ENCODE results near the gene SERINC4.

The SERINC4 gene

GRCh38 chr15:43789409-43789808, 10.6 kb downstream of the SERINC4 start:
- H3K9ac ChIP-seq (ENCODE audit: low read depth, low read length) = no peak overlapping the region

GRCh38 chr15:43779016-43779415, 21.0 kb downstream of the SERINC4 start:
- Histone ChIP-seq H3K9ac (ENCODE audit: low read depth, low read length) (no peak overlapping the region), H3K36me3 (ENCODE audit: insufficient read depth, low read length) (no peaks in the 10 kb centered on the region), H3K9me3 (ENCODE audit: control insufficient read depth, insufficient read depth, low read length) (no peaks in the 10 kb centered on the region), H3K4me1 (ENCODE audit: insufficient read depth, low read length) (peaks cover 2% of the 10 kb centered on the region; the same call in 1 of the 2 replicates)

More at GRCh38 chr15:43789409-43789808, 10.6 kb downstream of the SERINC4 start:
- Histone ChIP-seq H3K36me3 (ENCODE audit: insufficient read depth, low read length) (peaks cover 10% of the 10 kb centered on the region), H3K4me1 (ENCODE audit: insufficient read depth, low read length) (0 out of 2 replicates have a peak, but pooled peaks cover 2% of the 10 kb centered on the region), H3K9me3 (ENCODE audit: control insufficient read depth, insufficient read depth, low read length) (no peaks in the 10 kb centered on the region)

GRCh38 chr15:43777267-43777914, 22.6 kb downstream of the SERINC4 start:
- Histone ChIP-seq H3K36me3 (ENCODE audit: insufficient read depth, low read length) (peaks cover 7% of the 10 kb centered on the region; the same call in 1 of the 2 replicates), H3K9me3 (ENCODE audit: control insufficient read depth, insufficient read depth, low read length) (no peaks in the 10 kb centered on the region), H3K4me1 (ENCODE audit: insufficient read depth, low read length) (peaks cover 2% of the 10 kb centered on the region; the same call in 1 of the 2 replicates), H3K9ac (ENCODE audit: low read depth, low read length) (peak overlapping the region; percentile 73)

- Histone ChIP-seq H3K36me3 (ENCODE audit: insufficient read depth, low read length) (peaks cover 11% of the 10 kb centered on the region), H3K4me1 (ENCODE audit: insufficient read depth, low read length) (peaks cover 2% of the 10 kb centered on the region; the same call in 1 of the 2 replicates), H3K9me3 (ENCODE audit: control insufficient read depth, insufficient read depth, low read length) (no peaks in the 10 kb centered on the region), H3K9ac (ENCODE audit: low read depth, low read length) (peak within 1 kb of the TSS; percentile 73)
Observed at GRCh38 chr15:43776718-43777266, 23.2 kb downstream of the SERINC4 start, which contains the start of gene ELL3. TSS of gene ELL3 (minus strand) at chr15:43776966. CDS start at chr15:43776901, 65 bp downstream.

GRCh38 chr15:43776101-43776717, 23.8 kb downstream of the SERINC4 start:
- H3K9ac ChIP-seq (ENCODE audit: low read depth, low read length) = peak overlapping the region; percentile 73
- peaks cover 15% of the 10 kb centered on the region for H3K36me3 ChIP-seq (ENCODE audit: insufficient read depth, low read length)
- peaks cover 2% of the 10 kb centered on the region; the same call in 1 of the 2 replicates for H3K4me1 ChIP-seq (ENCODE audit: insufficient read depth, low read length)
- H3K9me3 ChIP-seq (ENCODE audit: control insufficient read depth, insufficient read depth, low read length) = no peaks in the 10 kb centered on the region

GRCh38 chr15:43775411-43775965, 24.5 kb downstream of the SERINC4 start:
- Histone ChIP-seq H3K9ac (ENCODE audit: low read depth, low read length) (peak overlapping the region; percentile 73; the same call in 1 of the 2 replicates), H3K36me3 (ENCODE audit: insufficient read depth, low read length) (peaks cover 21% of the 10 kb centered on the region), H3K9me3 (ENCODE audit: control insufficient read depth, insufficient read depth, low read length) (no peaks in the 10 kb centered on the region), H3K4me1 (ENCODE audit: insufficient read depth, low read length) (peaks cover 2% of the 10 kb centered on the region; the same call in 1 of the 2 replicates)

- Histone ChIP-seq H3K9ac (ENCODE audit: low read depth, low read length) (no peak overlapping the region), H3K4me1 (ENCODE audit: insufficient read depth, low read length) (peaks cover 2% of the 10 kb centered on the region; the same call in 1 of the 2 replicates), H3K36me3 (ENCODE audit: insufficient read depth, low read length) (peaks cover 29% of the 10 kb centered on the region), H3K9me3 (ENCODE audit: control insufficient read depth, insufficient read depth, low read length) (no peaks in the 10 kb centered on the region)
Observed at GRCh38 chr15:43774062-43774461, 26.0 kb downstream of the SERINC4 start.

GRCh38 chr15:43772624-43773023, 27.4 kb downstream of the SERINC4 start:
- H3K36me3 ChIP-seq (ENCODE audit: insufficient read depth, low read length) = peaks cover 35% of the 10 kb centered on the region
- H3K4me1 ChIP-seq (ENCODE audit: insufficient read depth, low read length) = peaks cover 2% of the 10 kb centered on the region; the same call in 1 of the 2 replicates
- no peak overlapping the region for H3K9ac ChIP-seq (ENCODE audit: low read depth, low read length)
- H3K9me3 ChIP-seq (ENCODE audit: control insufficient read depth, insufficient read depth, low read length) = no peaks in the 10 kb centered on the region

- H3K9me3 ChIP-seq (ENCODE audit: control insufficient read depth, insufficient read depth, low read length) = no peaks in the 10 kb centered on the region
- H3K36me3 ChIP-seq (ENCODE audit: insufficient read depth, low read length) = peaks cover 37% of the 10 kb centered on the region
- H3K9ac ChIP-seq (ENCODE audit: low read depth, low read length) = no peak overlapping the region
- peaks cover 2% of the 10 kb centered on the region; the same call in 1 of the 2 replicates for H3K4me1 ChIP-seq (ENCODE audit: insufficient read depth, low read length)
Observed at GRCh38 chr15:43771816-43772215, 28.2 kb downstream of the SERINC4 start.

- Histone ChIP-seq H3K9ac (ENCODE audit: low read depth, low read length) (no peak overlapping the region), H3K36me3 (ENCODE audit: insufficient read depth, low read length) (peaks cover 51% of the 10 kb centered on the region), H3K9me3 (ENCODE audit: control insufficient read depth, insufficient read depth, low read length) (no peaks in the 10 kb centered on the region), H3K4me1 (ENCODE audit: insufficient read depth, low read length) (no peaks in the 10 kb centered on the region)
Observed at GRCh38 chr15:43769584-43770228, 30.3 kb downstream of the SERINC4 start.

GRCh38 chr15:43763819-43764446, 36.1 kb downstream of the SERINC4 start:
- H3K9ac ChIP-seq (ENCODE audit: low read depth, low read length) = no peak overlapping the region
- no peaks in the 10 kb centered on the region for H3K4me1 ChIP-seq (ENCODE audit: insufficient read depth, low read length)
- H3K36me3 ChIP-seq (ENCODE audit: insufficient read depth, low read length) = peaks cover 31% of the 10 kb centered on the region
- no peaks in the 10 kb centered on the region for H3K9me3 ChIP-seq (ENCODE audit: control insufficient read depth, insufficient read depth, low read length)

GRCh38 chr15:43762824-43763223, 37.2 kb downstream of the SERINC4 start:
- Histone ChIP-seq H3K9me3 (ENCODE audit: control insufficient read depth, insufficient read depth, low read length) (no peaks in the 10 kb centered on the region), H3K4me1 (ENCODE audit: insufficient read depth, low read length) (no peaks in the 10 kb centered on the region), H3K36me3 (ENCODE audit: insufficient read depth, low read length) (peaks cover 25% of the 10 kb centered on the region), H3K9ac (ENCODE audit: low read depth, low read length) (no peak overlapping the region)

- H3K9ac ChIP-seq (ENCODE audit: low read depth, low read length) = no peak overlapping the region
- H3K4me1 ChIP-seq (ENCODE audit: insufficient read depth, low read length) = no peaks in the 10 kb centered on the region; the same call in 1 of the 2 replicates
- H3K36me3 ChIP-seq (ENCODE audit: insufficient read depth, low read length) = peaks cover 5% of the 10 kb centered on the region
- H3K9me3 ChIP-seq (ENCODE audit: control insufficient read depth, insufficient read depth, low read length) = no peaks in the 10 kb centered on the region
Observed at GRCh38 chr15:43751885-43752284, 48.1 kb downstream of the SERINC4 start.
